Measurements from ENCODE around the gene OR6J1. TPM values are rescaled to one million over a fixed set of nuclear protein-coding genes. Genes with fewer than 3 reads are reported as not detected.

OR6J1 gene
- total RNA-seq, 1 donor = not detected

Other genes starting within 250 kb of the OR6J1 start
- gene DAD1, start 55.1 kb downstream of the OR6J1 start, total RNA-seq = 318 and 369 TPM in 2 replicates
- gene ABHD4, start 46.1 kb downstream of the OR6J1 start, total RNA-seq = 13.4 and 32.2 TPM in 2 replicates
- gene OXA1L, start 122.3 kb upstream of the OR6J1 start, total RNA-seq = 37.6 and 45.7 TPM in 2 replicates
- gene SLC7A7, start 171.1 kb upstream of the OR6J1 start, total RNA-seq = 3.9 and 5.5 TPM in 2 replicates
- gene MRPL52, start 185.5 kb upstream of the OR6J1 start, total RNA-seq = 58.3 and 82.5 TPM in 2 replicates
- 188 and 327 TPM in 2 replicates for gene MMP14, start 192.2 kb upstream of the OR6J1 start, total RNA-seq
- gene LRP10, start 227.4 kb upstream of the OR6J1 start, total RNA-seq = 104 and 108 TPM in 2 replicates
- gene REM2, start 238.9 kb upstream of the OR6J1 start, total RNA-seq = under 0.01 and 0.43 TPM in 2 replicates